Esophagus muscularis mucosa (tissue), 4 donors: ENCODE results near the gene CUBN.

Experiments
- CTCF ChIP-seq, 3 experiments: fragments of 200-600 bp in 2 of 3; fragments of 450-650 bp in 1 of 3; sonication (generic) in 2 of 3; IDR thresholded peaks; one replicate each; pipeline ENCODE4 v1.5.1; 2017 to 2019; ENCODE audit warnings: antibody characterized with exemption in 3 of 3, mild to moderate bottlenecking in 2 of 3, moderate library complexity in 1 of 3
- EP300 ChIP-seq: sonication (generic); formaldehyde crosslinking; IDR thresholded peaks from one replicate; pipeline ENCODE4 v1.6.1; 2017; ENCODE audit warnings: antibody characterized with exemption
- POLR2A ChIP-seq: fragments of 450-650 bp; IDR thresholded peaks from one replicate; pipeline ENCODE4 v1.6.1; 2017; ENCODE audit warnings: antibody characterized with exemption, moderate library complexity, mild to moderate bottlenecking, low read depth
- POLR2AphosphoS5 ChIP-seq, 2 donors: sonication (generic); formaldehyde crosslinking; IDR thresholded peaks; one replicate each; pipeline ENCODE4 v1.6.1; 2017; ENCODE audit warnings: antibody characterized with exemption in 2 of 2

GRCh38 chr10:17068953-17069352 is 60.7 kb downstream of the CUBN start:
- TF ChIP-seq POLR2A (no peak), CTCF (IDR thresholded peaks at IDR 0.05) (no peak), POLR2AphosphoS5 (IDR thresholded peaks at IDR 0.05) (no peak), EP300 (no peak)
